Fibroblast of skin of back (primary cell): Measurements from ENCODE around the gene PAQR6. TPM values are rescaled to one million over a fixed set of nuclear protein-coding genes. Genes with fewer than 3 reads are reported as not detected.

Experiments
- DNase-seq: peaks from one replicate; pipeline ENCODE4 v3.0.0-alpha.2; 2013
- polyA plus RNA-seq, 2 experiments: library from polyadenylated mRNA; unstranded; fragments of 120-200 nt; gene quantifications; one replicate each; pipeline ENCODE4 v1.2.1, GENCODE V29; 2013; ENCODE audit not compliant: insufficient read length in 2 of 2

Gene PAQR6
- 0.40 TPM for polyA plus RNA-seq (2013, experiment 1 of 2; ENCODE audit: insufficient read length)
- 0.44 TPM for polyA plus RNA-seq (2013, experiment 2 of 2; ENCODE audit: insufficient read length)

GRCh38 chr1:156247460-156248322 lies at the start of gene PAQR6:
Gene PAQR6, minus strand, starts transcription at chr1:156248056. Its CDS starts 1,325 bp downstream, at chr1:156246731.
- DNase-seq: no peak

- DNase-seq: peak; percentile 71
Measured at GRCh38 chr1:156295391-156295947, 47.6 kb upstream of the PAQR6 start, which contains the start of gene GLMP. Gene GLMP, minus strand, starts transcription at chr1:156295679. Its CDS starts 34 bp downstream, at chr1:156295645.

- no peak for DNase-seq
Measured at GRCh38 chr1:156293895-156294294, 46.0 kb upstream of the PAQR6 start.

GRCh38 chr1:156293098-156293434 lies 45.2 kb upstream of the PAQR6 start:
- DNase-seq: no peak

GRCh38 chr1:156291226-156292061 lies 43.6 kb upstream of the PAQR6 start:
- peak; percentile 81 for DNase-seq

- no peak for DNase-seq
Measured at GRCh38 chr1:156289857-156290256, 42.0 kb upstream of the PAQR6 start.

- no peak for DNase-seq
Measured at GRCh38 chr1:156286061-156286460, 38.2 kb upstream of the PAQR6 start.

GRCh38 chr1:156285437-156285836 lies 37.6 kb upstream of the PAQR6 start:
- no peak for DNase-seq

- DNase-seq: no peak
Measured at GRCh38 chr1:156284757-156285156, 36.9 kb upstream of the PAQR6 start.

- no peak for DNase-seq
Measured at GRCh38 chr1:156284112-156284511, 36.3 kb upstream of the PAQR6 start, which contains the start of gene TMEM79. Gene TMEM79, plus strand, starts transcription at chr1:156284325. Its CDS starts 902 bp downstream, at chr1:156285227.

- no peak for DNase-seq
Measured at GRCh38 chr1:156283521-156283920, 35.7 kb upstream of the PAQR6 start.

- DNase-seq: peak; percentile 99
Measured at GRCh38 chr1:156282479-156283222, 34.8 kb upstream of the PAQR6 start, which contains the start of gene SMG5. Gene SMG5, minus strand, starts transcription at chr1:156282825. Its CDS starts 145 bp downstream, at chr1:156282680.

GRCh38 chr1:156281693-156282478 lies 34.0 kb upstream of the PAQR6 start:
- peak; percentile 23 for DNase-seq

GRCh38 chr1:156281281-156281680 lies 33.4 kb upstream of the PAQR6 start:
- DNase-seq: peak; percentile 77

- DNase-seq: no peak
Measured at GRCh38 chr1:156279837-156280236, 32.0 kb upstream of the PAQR6 start.

GRCh38 chr1:156276966-156277381 lies 29.1 kb upstream of the PAQR6 start:
- no peak for DNase-seq

- no peak for DNase-seq
Measured at GRCh38 chr1:156276532-156276931, 28.7 kb upstream of the PAQR6 start.

- DNase-seq: no peak
Measured at GRCh38 chr1:156270314-156270713, 22.5 kb upstream of the PAQR6 start.

GRCh38 chr1:156268336-156268735 lies 20.5 kb upstream of the PAQR6 start:
- DNase-seq: no peak

- no peak for DNase-seq
Measured at GRCh38 chr1:156266051-156266450, 18.2 kb upstream of the PAQR6 start.

GRCh38 chr1:156263288-156263655 lies 15.4 kb upstream of the PAQR6 start:
- no peak for DNase-seq
